ENCODE data around the gene SEC24A. TPM values are rescaled to one million over a fixed set of nuclear protein-coding genes. Genes with fewer than 3 reads are reported as not detected.

Gene SEC24A
- total RNA-seq, 2 donors from 2014 or later = 17.0 to 21.0 TPM

Other genes with a start within 250 kb of the SEC24A start
- 10 to 100 TPM; 16.6 to 17.5 TPM for gene CDKN2AIPNL, start 236.9 kb upstream of the SEC24A start, total RNA-seq
- gene JADE2, start 123.1 kb upstream of the SEC24A start, total RNA-seq = 100 to 1,000 TPM; 129 to 138 TPM
- 10 to 100 TPM; 33.7 to 47.5 TPM for gene SAR1B, start 16.0 kb upstream of the SEC24A start, total RNA-seq
- 10 to 100 TPM; 31.0 to 35.4 TPM for gene CAMLG, start 89.8 kb downstream of the SEC24A start, total RNA-seq
- gene DDX46, start 110.0 kb downstream of the SEC24A start, total RNA-seq = 10 to 100 TPM; 47.2 to 52.7 TPM
- 10 to 100 TPM; 23.9 to 29.5 TPM for gene C5orf24, start 197.2 kb downstream of the SEC24A start, total RNA-seq
- 10 to 100 TPM; 31.5 to 36.5 TPM for gene TXNDC15, start 225.6 kb downstream of the SEC24A start, total RNA-seq

All from T-helper 17 cell (primary cell).